Pancreas (tissue), 10 donors: Measurements from ENCODE around the gene SNX22. TPM values are rescaled to one million over a fixed set of nuclear protein-coding genes. Genes with fewer than 3 reads are reported as not detected.

Experiments used
- ATAC-seq, 4 donors: fragments of 200-7000 bp; cut with Tn5 transposase; one replicate each; pipeline versions ENCODE4 v1.8.0 to v1.9.1; 2020; ENCODE audit warnings: mild to moderate bottlenecking in 4 of 4, moderate library complexity in 4 of 4
- DNase-seq, 6 donors: peaks; one replicate each; pipeline ENCODE4 v3.0.0-alpha.2; 2020
- FAIRE-seq: peaks from 2 replicates; lab custom pipeline; 2012; peaks lifted over from hg19 to GRCh38; lab: Jason Lieb, UNC
- H3K27ac ChIP-seq, 4 donors: fragments of 200-600 bp; sonication (generic); 1 replicate in 3 of 4; 2 replicates in 1 of 4; pipeline versions ENCODE4 v1.5.0 to v1.8.0; 2020
- H3K27me3 ChIP-seq, 4 donors: fragments of 200-600 bp; one replicate each; pipeline ENCODE4 v1.8.0; 2021
- H3K36me3 ChIP-seq, 3 donors: fragments of 200-600 bp; sonication (generic) in 1 of 3; one replicate each; pipeline versions ENCODE4 v1.5.0 to v1.8.0; 2020 to 2021
- H3K4me1 ChIP-seq, 3 donors: fragments of 200-600 bp; one replicate each; pipeline ENCODE4 v1.8.0; 2021
- H3K4me3 ChIP-seq, 4 donors: fragments of 200-600 bp; sonication (generic) in 2 of 4; one replicate each; pipeline versions ENCODE4 v1.5.0 to v1.8.0; 2020 to 2021
- H3K9me3 ChIP-seq, 4 donors: fragments of 200-600 bp; one replicate each; pipeline ENCODE4 v1.8.0; 2021
- CTCF ChIP-seq, 4 donors: fragments of 200-600 bp; sonication (generic) in 3 of 4; IDR thresholded peaks; one replicate each; pipeline versions ENCODE4 v1.5.0 to v1.8.0; 2021; ENCODE audit warnings: antibody characterized with exemption in 4 of 4
- WGBS, 2 donors: extraction: QIAGEN DNeasy Blood & Tissue Kit; methylation state at CpG; one replicate each; pipeline ENCODE4 v1.1.7; 2013; 5-methylcytosine and 5-hydroxymethylcytosine counted together
- intact Hi-C, 3 donors: fragments of 100-400 bp; cut with DNase I; formaldehyde crosslinking; loops; one replicate each; pipeline versions ENCODE4 v1.11.1 to v1.14.2; 2022
- polyA plus RNA-seq, 2 donors: library from polyadenylated mRNA; stranded (reverse); fragments of 200-250 nt; gene quantifications; one replicate each; pipeline ENCODE4 v1.2.3, GENCODE V29; 2013
- total RNA-seq, 6 donors: library from RNA; stranded (reverse); fragmentation: NEBNext Ultra II Directional in 4 of 6; extraction: Animal tissue kit (Norgen Biotek cat#: 25700) in 4 of 6; gene quantifications; one replicate each; pipeline versions ENCODE4 v1.2.1 to v1.2.4, GENCODE V29; 2021 to 2023
- donor health status: healthy with polysubstance abuse.
- donor health status: DM: no; HTN: no; CAD: no; lungs with moderate emphysema.
- donor health status: DM: no; HTN: no; CAD: no.
- donor health status: control.
- donor health status: control.
- donor health status: Bipolar disorder and iron deficiency.
- donor health status: DM: yes; HTN: yes; CAD: no.
- donor health status: DM: no; HTN: no; CAD: no.
- donor health status: DM: no; HTN: no; CAD: no.
- donor health status: DM: yes; HTN: yes; CAD: no.

Gene SNX22
- total and polyA plus RNA-seq, 8 donors: 0.51 to 4.0 (median 1.3) TPM

DNA sequence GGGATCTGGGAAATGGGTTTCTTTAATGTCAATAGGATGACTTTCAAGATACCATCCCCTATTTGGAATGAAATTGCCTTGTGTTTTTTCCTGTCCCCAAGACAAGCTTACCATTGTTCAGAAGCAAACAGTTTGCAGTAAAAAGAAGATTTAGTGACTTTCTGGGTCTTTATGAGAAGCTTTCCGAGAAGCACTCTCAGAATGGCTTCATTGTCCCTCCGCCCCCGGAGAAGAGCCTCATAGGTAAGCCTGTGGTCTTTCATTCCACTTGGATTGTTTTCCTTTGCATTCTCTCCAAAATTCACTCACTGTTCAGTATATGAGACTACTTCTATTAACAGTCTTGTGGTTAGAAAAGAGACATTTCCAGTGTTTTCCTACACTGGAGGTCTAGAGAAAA, 25.6 kb upstream of the SNX22 start:
- no peaks in the 10 kb centered on the region for H3K4me1 ChIP-seq
- no peak overlapping the region for H3K4me3 ChIP-seq
- WGBS, 2 donors: 76 to 85% methylated on average over 3 of the region's 3 CpGs
- H3K36me3 ChIP-seq: peaks cover 0 to 70% (median 36%) of the 10 kb centered on the region in 3 donors
- TF ChIP-seq CTCF (IDR thresholded peaks at IDR 0.05): no peak
- FAIRE-seq (no peak), ATAC-seq (no peak), DNase-seq (no peak)
- H3K27ac ChIP-seq: no peak overlapping the region
- H3K27me3 ChIP-seq: no peaks in the 10 kb centered on the region
- intact Hi-C loops: no loop called here
- H3K9me3 ChIP-seq: no peaks in the 10 kb centered on the region

DNA sequence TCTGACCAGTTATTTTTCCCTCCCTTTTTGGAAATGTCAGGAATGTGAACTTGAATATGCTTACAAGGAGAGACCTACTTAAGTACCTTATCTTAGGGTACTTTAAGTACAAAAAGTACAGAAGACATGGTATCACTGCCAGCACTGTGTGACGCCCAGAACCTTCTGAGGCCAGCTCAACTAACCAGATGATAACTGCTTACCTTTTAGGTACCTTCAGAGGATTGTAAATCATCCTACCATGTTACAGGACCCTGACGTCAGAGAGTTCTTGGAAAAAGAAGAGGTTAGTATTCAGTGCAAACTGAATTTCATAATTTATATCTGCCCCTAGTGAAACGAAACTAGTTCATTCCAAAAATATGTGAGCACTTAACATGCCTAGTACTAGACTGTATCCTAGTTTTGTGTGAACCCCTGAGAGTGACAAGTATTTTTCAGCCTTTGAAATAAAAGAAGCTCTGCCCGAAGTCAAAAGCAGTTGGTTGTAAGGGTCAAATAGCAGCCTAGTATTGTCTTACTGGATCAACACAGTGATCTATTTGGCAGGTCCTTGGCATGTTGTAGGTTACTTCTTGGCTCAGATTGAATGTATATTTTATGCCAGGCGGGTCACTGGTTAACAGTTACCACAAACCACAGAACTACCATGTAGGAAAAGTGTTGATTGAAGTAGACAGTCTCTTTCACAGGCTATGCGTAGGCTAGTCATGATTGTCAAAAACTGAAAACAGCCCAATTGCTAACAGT, 23.8 kb upstream of the SNX22 start:
- H3K36me3 ChIP-seq: peaks cover 0 to 79% (median 53%) of the 10 kb centered on the region in 3 donors
- FAIRE-seq (no peak), ATAC-seq (no peak), DNase-seq (no peak)
- TF ChIP-seq CTCF (IDR thresholded peaks at IDR 0.05): no peak
- H3K9me3 ChIP-seq: no peaks in the 10 kb centered on the region
- no peak overlapping the region for H3K4me3 ChIP-seq
- no peaks in the 10 kb centered on the region for H3K27me3 ChIP-seq
- intact Hi-C loops: no loop called here
- WGBS, 2 donors: 81 to 83% methylated on average over 6 of the region's 6 CpGs
- no peak overlapping the region for H3K27ac ChIP-seq
- H3K4me1 ChIP-seq: no peaks in the 10 kb centered on the region

GRCh38 chr15:64130159-64130558, 21.4 kb upstream of the SNX22 start:
- H3K4me1 ChIP-seq: no peaks in the 10 kb centered on the region
- no peaks in the 10 kb centered on the region for H3K27me3 ChIP-seq
- ATAC-seq: no peak
- WGBS, 2 donors: 91 to 94% methylated on average over 3 of the region's 3 CpGs
- TF ChIP-seq CTCF (IDR thresholded peaks at IDR 0.05): no peak
- H3K27ac ChIP-seq: no peak overlapping the region
- H3K9me3 ChIP-seq: no peaks in the 10 kb centered on the region
- peaks cover 0 to 87% (median 65%) of the 10 kb centered on the region in 3 donors for H3K36me3 ChIP-seq
- no peak overlapping the region for H3K4me3 ChIP-seq
- intact Hi-C loops: no loop called here
- no peak for DNase-seq
- FAIRE-seq: no peak

DNA sequence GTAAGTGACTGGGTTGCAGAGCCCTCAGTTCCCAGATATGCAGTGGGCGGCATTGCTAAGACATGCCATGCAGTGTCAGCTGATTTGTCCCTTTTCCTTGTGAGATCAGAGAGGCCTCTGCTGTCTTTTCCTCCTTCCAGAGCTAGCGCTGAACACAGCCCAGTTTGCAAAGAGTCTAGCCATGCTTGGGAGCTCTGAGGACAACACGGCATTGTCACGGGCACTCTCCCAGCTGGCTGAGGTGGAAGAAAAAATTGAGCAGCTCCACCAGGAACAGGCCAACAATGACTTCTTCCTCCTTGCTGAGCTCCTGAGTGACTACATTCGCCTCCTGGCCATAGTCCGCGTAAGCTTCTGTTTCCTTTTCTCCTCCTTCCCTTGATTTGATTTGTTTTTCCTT, 20.0 kb upstream of the SNX22 start:
- H3K4me3 ChIP-seq: no peak overlapping the region
- intact Hi-C loops: no loop called here
- DNase-seq: no peak
- no peak for ATAC-seq
- H3K9me3 ChIP-seq: no peaks in the 10 kb centered on the region
- TF ChIP-seq CTCF (IDR thresholded peaks at IDR 0.05): no peak
- no peaks in the 10 kb centered on the region for H3K4me1 ChIP-seq
- 95 to 97% methylated on average over 7 of the region's 7 CpGs for WGBS, 2 donors
- FAIRE-seq: no peak
- H3K27me3 ChIP-seq: no peaks in the 10 kb centered on the region
- H3K36me3 ChIP-seq: peaks cover 0 to 87% (median 73%) of the 10 kb centered on the region in 3 donors
- H3K27ac ChIP-seq: no peak overlapping the region

GRCh38 chr15:64132217-64132616, 19.3 kb upstream of the SNX22 start:
- ATAC-seq: no peak
- no peak overlapping the region for H3K27ac ChIP-seq
- intact Hi-C loops: no loop called here
- no peaks in the 10 kb centered on the region for H3K4me1 ChIP-seq
- H3K4me3 ChIP-seq: no peak overlapping the region
- no peak for TF ChIP-seq CTCF (IDR thresholded peaks at IDR 0.05)
- peaks cover 0 to 87% (median 76%) of the 10 kb centered on the region in 3 donors for H3K36me3 ChIP-seq
- DNase-seq: no peak
- WGBS, 2 donors: 94% methylated on average over 4 of the region's 4 CpGs
- no peaks in the 10 kb centered on the region for H3K27me3 ChIP-seq
- no peaks in the 10 kb centered on the region for H3K9me3 ChIP-seq
- FAIRE-seq: no peak
